Measurements from ENCODE around the gene NOD1.
"Not testable (repeated sequence)": the region's sequence is repeated elsewhere in the genome, so short reads cannot be mapped to it uniquely, and the experiment has no call there.

The NOD1 gene

DNA sequence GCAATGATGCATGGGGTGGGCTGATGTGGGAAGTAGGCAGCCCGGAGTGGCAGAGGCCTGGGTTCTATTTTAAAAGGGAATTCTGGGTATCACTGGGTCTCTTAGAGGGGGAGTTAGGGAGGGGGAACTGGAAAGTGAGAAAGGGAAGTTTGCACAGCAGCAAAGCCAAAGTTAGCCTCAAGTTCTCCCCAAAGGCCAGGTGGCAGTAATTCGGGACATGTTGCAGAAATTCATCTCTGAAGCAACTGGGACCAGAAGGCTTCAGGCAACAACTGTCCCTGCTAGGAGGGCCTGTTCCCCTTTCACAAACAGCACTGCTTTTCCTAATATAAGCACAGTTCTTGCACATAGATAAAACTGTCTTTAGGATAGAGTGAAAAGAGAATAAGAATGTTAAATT lies 67.4 kb downstream of the NOD1 start:
- DNase-seq, result no peak

DNA sequence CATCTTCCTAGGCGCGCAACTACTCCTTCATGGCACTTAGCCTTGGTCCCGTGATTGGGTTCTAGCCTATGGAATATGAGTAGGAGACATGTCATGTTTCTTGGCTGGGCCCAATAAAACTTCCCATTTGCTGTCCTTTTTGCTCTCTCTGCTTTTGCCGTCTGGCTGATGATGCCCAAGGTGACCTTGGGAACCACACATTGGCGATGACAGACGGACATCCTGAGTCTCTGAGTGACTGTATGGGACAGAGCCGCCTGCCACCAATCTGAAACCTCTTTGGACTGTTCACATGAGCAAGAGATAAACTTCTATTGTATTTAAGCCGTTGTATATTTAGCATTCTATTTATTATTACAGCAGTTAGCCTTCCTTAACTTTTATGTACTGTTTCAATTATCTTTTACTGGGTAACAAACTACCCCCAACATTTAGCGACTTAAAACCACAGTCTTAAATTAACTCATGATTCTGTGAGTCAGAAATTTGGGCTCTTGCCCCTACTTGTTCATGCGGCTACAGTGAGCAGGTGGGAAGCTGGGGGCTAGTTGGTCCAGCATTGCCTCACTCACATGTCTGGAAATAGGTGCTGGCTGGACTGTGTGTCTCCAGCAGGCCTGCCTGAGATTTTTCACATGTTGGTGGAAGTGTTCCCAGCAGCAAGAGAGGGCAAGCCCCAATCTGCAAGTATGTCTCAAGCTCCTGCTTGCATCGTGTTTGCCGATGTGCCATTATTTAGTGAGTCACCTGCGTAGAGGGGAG lies 71.7 kb downstream of the NOD1 start:
- no peak for DNase-seq

DNA sequence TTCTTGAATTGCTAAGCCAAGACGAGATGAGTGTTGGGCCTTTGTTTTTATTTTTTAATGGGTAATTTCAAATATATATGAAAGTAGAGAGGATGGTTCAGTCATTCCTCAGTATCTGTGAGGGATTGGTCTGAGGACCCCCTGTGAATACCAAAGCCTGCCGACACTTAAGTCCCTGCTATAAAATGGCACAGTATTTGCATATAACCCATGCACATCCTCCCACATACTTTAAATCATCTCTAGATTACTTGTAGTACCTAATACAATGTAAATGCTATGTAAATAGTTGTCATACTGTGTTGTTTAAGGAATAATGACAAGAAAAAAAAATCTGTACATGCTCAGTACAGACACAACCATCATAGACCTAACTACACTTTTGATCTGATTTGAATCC lies 73.4 kb downstream of the NOD1 start:
- no peak for DNase-seq

DNA sequence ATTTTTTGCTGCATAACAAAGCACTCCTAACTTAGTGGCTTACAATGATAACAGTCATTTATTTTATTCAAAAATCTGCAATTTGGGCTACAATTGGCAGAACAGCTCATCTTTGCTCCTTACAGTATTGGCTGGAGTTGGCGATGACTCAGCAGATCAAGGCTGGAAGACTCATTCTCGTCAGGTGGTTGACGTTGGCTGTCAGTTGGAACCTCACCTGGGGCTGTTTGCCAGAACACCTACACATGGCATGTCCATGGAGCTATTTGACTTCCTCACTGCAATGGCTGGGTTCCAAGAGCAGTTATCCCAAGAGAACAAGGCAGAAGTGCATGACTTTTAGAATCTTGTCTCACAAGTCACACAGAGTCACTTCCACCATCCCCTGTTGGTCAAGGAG lies 75.1 kb downstream of the NOD1 start:
- DNase-seq, result no peak

DNA sequence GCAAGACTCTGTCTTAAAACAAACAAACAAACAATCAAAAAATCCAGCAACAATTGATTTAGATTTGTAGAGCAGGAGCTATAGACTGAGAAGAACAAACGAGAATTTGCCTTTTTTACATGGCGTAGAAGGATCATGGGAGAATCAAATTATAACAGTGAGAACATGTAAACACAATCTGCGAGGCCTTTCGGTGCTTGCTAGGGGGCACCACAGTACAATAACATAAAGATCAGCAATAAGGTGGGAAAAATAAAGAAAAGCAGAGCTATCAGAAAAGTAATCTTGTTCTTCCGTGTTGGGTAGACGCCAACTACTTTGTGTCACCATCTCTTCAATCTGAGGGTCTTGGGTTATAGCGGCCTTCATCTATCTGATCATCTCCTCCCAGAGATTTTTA lies 82.2 kb downstream of the NOD1 start:
- no peak for DNase-seq

DNA sequence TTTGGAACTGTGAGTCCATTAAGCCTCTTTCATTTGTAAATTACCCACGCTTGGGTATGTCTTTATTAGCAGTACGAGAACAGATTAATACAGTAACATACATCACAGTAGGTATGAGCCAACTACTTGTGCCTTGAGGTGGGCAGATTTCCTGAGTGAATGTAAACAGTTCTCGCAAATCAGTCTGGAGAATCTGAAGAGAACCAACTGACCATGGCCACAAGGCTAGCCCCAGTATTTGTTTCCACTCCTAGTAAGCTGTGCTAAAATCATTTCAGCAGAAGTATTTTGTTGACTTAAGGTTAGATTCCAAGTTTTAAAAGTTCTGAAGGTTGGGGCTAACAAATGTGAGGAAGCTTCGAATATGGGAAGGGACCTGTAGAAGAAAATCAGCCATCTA lies 82.9 kb downstream of the NOD1 start:
- no peak for DNase-seq

DNA sequence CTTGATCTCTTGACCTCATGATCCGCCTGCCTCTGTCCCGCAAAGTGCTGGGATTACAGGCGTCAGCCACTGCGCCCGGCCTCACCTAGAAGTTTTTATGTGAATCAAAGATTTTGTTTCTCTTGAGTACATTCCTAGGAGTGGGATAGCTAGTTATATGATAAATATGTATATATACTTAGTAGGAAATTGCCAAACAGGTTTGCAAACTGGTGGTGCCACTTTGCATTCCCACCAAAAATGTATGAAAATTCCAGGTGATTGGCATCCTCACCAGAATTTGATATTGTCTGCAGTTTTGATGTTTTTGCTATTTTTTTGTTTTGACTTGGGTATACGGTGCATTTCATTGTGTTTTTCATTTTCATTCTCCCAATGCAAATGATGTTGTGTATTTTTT lies 86.8 kb downstream of the NOD1 start:
- DNase-seq, result no peak

DNA sequence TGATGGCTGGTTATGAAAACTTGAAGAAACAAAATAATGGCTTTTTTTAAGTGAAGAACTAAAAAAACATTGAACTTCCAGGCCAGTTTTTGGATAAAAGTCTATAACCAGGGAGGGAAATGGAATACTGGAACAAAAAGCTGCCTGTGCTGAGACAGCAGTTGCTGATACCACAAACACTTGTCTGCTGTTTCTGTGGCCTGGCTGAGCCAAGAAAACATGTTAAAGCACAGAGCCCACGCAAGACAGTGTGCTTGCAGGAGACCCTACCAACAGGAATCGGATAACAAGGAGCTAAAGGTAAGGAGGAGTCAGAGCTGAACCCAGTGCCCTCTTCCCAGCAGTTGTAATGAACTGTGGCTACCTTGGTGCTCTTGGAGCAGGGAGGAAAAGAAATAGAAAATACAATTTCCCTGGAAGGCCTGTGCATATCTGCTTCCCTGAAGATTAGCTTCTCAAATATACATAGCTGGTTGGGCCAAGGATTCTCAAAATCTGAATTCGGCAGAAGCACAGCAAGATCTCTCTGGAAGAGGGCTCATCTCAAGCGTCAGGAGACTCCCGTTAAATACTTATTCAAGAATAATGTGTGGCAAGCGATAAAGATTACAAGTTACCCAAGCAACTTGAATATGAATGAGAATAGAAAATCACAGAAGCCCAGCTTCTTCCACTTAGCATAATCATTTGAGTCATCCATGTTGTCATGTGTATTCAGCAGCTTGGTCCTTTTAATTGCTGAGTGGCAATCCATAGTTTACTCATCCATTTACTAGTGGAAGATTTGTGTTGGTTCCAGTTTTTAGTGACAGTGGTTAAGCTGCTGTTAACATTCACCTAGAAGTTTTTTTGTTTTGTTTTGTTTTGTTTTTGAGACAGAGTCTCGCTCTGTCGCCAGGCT lies 87.6 kb downstream of the NOD1 start:
- no peak for DNase-seq

DNA sequence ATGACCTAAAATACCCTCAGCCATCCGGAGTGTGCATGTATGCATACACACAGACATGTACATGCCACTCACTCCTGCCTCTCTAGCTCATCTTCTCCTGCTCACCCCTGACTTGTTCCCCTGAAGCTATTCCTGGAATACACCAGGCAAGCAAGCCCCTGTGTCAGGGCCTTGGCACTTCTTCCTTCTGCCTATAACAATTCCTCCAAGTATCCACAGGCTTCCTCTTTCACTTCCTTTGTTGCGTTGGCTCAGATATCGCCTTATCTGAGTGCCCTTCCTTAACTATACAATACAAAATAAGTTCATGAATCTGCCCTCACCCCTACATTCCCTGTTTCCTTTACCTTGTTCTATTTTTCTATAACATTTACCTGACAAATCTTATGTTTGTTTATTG lies 88.8 kb downstream of the NOD1 start:
- no peak for DNase-seq

DNA sequence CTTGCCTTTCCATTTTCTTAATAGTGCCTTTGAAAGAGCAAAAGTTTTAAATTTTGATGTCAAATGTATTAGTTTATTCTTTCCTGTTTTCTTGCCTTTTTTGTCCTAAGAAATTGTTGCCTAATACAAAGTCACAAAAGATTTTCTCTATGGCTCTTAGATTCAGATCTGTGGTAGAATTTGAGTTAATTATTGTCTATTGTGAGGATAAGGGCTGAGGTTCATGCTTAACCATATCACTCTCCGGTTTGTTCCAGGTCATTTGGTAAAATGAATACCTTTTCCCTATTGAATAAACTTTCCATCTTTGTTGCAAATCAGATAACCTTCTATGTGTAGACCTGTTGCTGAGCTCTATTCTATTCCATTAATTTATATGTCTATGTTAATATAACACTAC lies 96.0 kb downstream of the NOD1 start:
- DNase-seq, result no peak

DNA sequence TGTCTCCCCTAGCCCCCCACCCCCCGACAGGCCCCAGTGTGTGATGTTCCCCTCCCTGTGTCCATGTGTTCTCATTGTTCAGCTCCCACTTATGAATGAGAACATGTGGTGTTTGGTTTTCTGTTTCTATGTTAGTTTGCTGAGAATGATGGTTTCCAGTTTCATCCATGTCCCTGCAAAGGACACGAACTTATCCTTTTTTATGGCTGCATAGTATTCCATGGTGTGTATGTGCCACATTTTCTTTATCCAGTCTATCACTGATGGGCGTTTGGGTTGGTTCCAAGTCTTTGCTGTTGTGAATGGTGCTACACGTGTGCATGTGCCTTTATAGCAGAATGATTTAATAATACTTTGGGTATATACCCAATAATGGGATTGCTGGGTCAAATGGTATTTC lies 97.8 kb downstream of the NOD1 start:
- DNase-seq, result not testable (repeated sequence)

DNA sequence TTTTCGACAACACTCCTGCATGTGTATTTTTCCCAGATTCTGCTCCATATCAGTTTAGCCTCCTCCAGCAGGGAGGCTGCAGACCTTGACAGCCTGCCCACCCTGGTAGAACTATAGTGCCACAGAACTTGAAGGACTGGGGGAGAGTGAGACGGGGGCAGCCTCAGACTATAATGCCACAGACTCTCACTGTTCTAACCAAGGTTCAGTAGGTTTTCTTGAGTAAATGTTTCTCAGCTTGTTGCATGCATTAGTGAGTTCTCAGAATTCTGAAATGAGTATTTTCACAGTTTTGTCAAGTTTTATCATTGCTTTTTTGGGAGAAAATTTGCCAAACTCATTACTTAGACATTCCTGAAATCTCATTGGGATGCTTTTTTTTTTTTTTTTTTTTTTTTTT lies 98.3 kb downstream of the NOD1 start:
- DNase-seq, result no peak

DNA sequence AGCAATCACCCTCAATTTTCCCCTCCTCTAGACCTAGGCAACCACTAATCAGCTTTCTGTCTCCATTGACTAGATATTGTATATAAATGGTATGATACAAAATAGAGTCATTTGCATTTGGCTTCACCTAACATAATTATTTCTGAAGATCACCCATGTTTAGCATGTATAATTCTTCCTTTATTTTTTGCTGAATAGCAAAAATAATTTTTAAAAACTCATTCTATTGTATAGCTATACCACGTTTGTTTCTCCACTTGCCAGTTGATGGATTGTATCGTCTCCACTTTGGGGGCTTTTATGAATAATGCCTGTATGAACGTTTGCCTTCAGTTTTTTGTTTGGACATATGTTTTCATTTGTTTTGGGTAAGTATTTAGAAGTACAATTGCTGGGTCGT lies 98.8 kb downstream of the NOD1 start:
- no peak for DNase-seq

DNA sequence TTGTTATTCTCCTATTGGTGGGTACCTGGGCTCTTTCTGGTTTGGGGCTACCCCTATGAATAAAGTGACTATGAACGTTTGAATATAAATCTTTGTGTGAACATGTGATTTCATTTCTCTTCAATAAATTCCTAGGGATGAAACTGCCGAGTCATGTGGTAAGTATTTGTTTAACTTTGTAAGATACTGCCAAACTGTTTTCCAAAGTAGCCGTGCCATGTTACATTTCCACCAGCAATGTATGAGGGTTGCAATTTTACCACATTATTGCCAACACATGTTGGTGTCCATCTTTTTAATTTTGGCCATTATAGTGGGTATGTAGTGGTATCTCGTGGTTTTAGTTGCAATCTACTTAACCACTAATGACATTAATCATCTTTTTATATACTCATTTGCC lies 99.5 kb downstream of the NOD1 start:
- no peak for DNase-seq

DNA sequence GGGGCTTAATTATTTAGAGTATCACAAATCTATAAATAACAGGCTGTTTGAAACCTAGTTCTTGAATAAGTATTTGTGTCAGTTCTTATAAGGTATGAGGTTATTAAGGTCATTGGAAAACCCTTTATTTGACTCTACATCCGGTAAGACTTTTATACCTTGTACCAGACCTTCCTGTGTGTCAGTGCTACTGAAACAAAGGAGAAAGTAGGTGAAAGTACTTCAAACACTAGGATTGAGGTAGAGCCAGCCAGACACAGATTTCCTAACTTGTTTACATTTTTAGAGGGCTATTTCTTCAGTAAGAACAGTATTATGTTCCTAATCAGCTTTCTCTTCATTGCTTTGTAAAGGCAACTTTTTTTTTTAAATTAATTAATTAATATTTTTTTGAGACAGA lies 100.3 kb downstream of the NOD1 start:
- DNase-seq, result no peak
